ENCODE data around the gene GRK2. TPM values are rescaled to one million over a fixed set of nuclear protein-coding genes. Genes with fewer than 3 reads are reported as not detected.
A peak's percentile ranks its signal among the peaks of the same experiment; 100 is the strongest.

Gene GRK2
- total and polyA plus RNA-seq, 9 of the 15 experiments (the other 6 are each of a cell fraction or from before 2014, with no cell fraction given) = 0.24 to 95.8 (median 56.5) TPM

GRCh38 chr11:67312187-67313021 is 46.1 kb downstream of the GRK2 start (continued):
- TF ChIP-seq ZBTB40 (IDR thresholded peaks at IDR 0.05) (no peak), ZBTB40 (CRISPR knock-in tag; IDR thresholded peaks at IDR 0.05) (no peak), LEF1 (IDR thresholded peaks at IDR 0.05) (peak; percentile 75), FOXP4 (CRISPR knock-in tag; IDR thresholded peaks at IDR 0.05; ENCODE audit: borderline replicate concordance) (no peak), CTBP1 (IDR thresholded peaks at IDR 0.05; ENCODE audit: borderline replicate concordance) (peak; percentile 92), GMEB1 (CRISPR knock-in tag; IDR thresholded peaks at IDR 0.05) (no peak), SRSF7 (optimal IDR thresholded peaks at IDR 0.05; ENCODE audit: low read depth, low read length) (no peak), TCF3 (CRISPR knock-in tag; IDR thresholded peaks at IDR 0.05) (0 out of 2 replicates have a peak, but pooled peaks have one; percentile 5), GATAD2A (IDR thresholded peaks at IDR 0.05) (peak; percentile 93), MIER1 (IDR thresholded peaks at IDR 0.05; ENCODE audit: low read depth) (no peak), MTA2 (IDR thresholded peaks at IDR 0.05; ENCODE audit: low read depth) (no peak), ZKSCAN1 (IDR thresholded peaks at IDR 0.05; ENCODE audit: low read depth, low read length) (no peak), POLR2G (IDR thresholded peaks at IDR 0.05; ENCODE audit: low read depth, low read length) (peak; percentile 61), SP2 (IDR thresholded peaks at IDR 0.05; ENCODE audit: extremely low read depth, low read depth, low read length, poor library complexity, severe bottlenecking) (no peak), GATA2 (CRISPR knock-in tag; IDR thresholded peaks at IDR 0.05) (peak; percentile 96), ZNF764 (CRISPR knock-in tag; IDR thresholded peaks at IDR 0.05; ENCODE audit: low read depth) (no peak)

Measured in K562 (cell line).